ENCODE data around the gene ECSIT.
"Not testable (repeated sequence)": the region's sequence is repeated elsewhere in the genome, so short reads cannot be mapped to it uniquely, and the experiment has no call there.

The ECSIT gene

GRCh38 chr19:11475343-11475742, 53.6 kb downstream of the ECSIT start:
- not testable (repeated sequence) for DNase-seq

- DNase-seq = no peak
Measured at GRCh38 chr19:11473725-11474124, 55.2 kb downstream of the ECSIT start.

- DNase-seq = not testable (repeated sequence)
Measured at GRCh38 chr19:11468266-11468845, 60.6 kb downstream of the ECSIT start.

GRCh38 chr19:11465600-11465999, 63.3 kb downstream of the ECSIT start:
- no peak for DNase-seq

GRCh38 chr19:11464333-11465265, 64.3 kb downstream of the ECSIT start:
- no peak for DNase-seq

- no peak for DNase-seq
Measured at GRCh38 chr19:11463391-11463790, 65.5 kb downstream of the ECSIT start.

- DNase-seq = no peak
Measured at GRCh38 chr19:11461453-11461852, 67.5 kb downstream of the ECSIT start.

GRCh38 chr19:11460207-11460606, 68.7 kb downstream of the ECSIT start:
- no peak for DNase-seq

- not testable (repeated sequence) for DNase-seq
Measured at GRCh38 chr19:11458912-11459311, 70.0 kb downstream of the ECSIT start.

- DNase-seq = no peak
Measured at GRCh38 chr19:11458236-11458900, 70.6 kb downstream of the ECSIT start.

- DNase-seq = no peak
Measured at GRCh38 chr19:11457831-11458230, 71.1 kb downstream of the ECSIT start.

- no peak for DNase-seq
Measured at GRCh38 chr19:11457115-11457514, 71.8 kb downstream of the ECSIT start.

GRCh38 chr19:11456659-11457058, 72.3 kb downstream of the ECSIT start:
- no peak for DNase-seq
